ENCODE results near the gene NAA10. TPM values are rescaled to one million over a fixed set of nuclear protein-coding genes. Genes with fewer than 3 reads are reported as not detected.

The NAA10 gene
- total RNA-seq, 1 donor from 2014 or later, result 109 TPM

DNA sequence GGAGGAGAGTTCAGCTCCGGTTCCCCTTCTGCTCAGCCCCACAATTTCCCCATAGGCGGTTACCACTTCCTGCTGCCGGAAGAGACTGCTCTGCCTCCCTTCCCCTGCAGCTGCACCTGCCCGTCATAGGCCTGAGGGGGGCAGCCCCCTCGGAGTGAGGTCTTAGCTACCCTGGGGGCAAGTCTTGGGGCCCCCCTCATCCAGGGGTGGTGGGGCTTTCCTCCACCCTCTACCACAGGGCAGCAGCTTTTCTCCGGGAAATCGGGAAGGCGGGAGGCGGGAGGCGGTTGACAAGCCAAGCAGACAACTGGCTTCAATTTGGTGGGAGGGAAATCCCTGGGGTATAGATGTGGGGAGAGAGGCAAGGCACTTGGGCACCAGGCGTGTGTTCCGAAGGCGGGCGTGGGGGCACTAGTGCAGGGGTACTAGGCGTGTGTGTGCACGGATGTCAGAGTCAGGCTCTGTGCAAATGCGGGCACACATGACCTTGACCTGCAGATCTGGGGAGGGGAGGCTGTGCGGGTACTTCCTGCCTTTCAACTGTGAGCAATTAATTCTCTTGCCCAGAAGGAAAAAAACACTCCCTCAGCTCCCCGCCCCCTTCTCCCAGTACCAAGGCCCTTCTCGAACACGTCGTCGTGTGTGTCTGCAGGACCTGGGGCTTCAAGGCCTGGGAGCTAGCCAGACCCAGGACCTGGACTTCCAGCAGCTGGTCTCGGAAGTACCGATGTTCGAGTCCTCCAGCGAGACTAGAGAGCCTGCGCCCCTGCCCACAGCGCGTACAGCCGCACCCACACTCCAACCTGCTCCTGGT lies 7.8 kb downstream of the NAA10 start:
- CTCF ChIA-PET, result interaction anchor here (1.0 to 7.7 kb wide), 2 partner anchors 21 to 895 kb away, joined by 3 to 146 read pairs; partner anchors contain the start of gene RENBP
- peaks cover 18% of the 10 kb centered on the region for H3K36me3 Mint-ChIP-seq (ENCODE audit: low read depth)

DNA sequence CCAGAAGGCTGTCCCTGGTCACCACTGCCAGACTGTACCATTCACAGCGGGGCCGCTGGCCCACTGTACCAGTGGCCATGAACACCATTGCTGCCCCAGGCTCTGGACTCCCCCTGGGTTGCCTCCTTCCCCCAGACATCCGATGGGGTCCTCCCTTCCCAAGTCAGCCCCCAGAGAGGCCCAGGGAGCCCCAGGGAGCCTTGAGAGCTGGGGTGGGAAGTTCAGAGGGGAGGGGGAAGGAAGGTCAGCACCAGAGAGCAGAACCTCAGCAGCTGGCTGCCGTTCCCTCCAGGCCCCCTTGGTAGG lies 8.3 kb downstream of the NAA10 start:
- Mint-ChIP-seq H3K27ac (peak overlapping the region; percentile 96), H3K4me3 (peak overlapping the region; percentile 87), H3K9me3 (no peaks in the 10 kb centered on the region), H3K4me1 (peaks cover 55% of the 10 kb centered on the region), H3K27me3 (no peaks in the 10 kb centered on the region), H3K36me3 (ENCODE audit: low read depth) (peaks cover 12% of the 10 kb centered on the region)
- ATAC-seq (ENCODE audit: low read depth) (peak; percentile 1), DNase-seq (no peak)
- TF ChIP-seq, protein P1, sequence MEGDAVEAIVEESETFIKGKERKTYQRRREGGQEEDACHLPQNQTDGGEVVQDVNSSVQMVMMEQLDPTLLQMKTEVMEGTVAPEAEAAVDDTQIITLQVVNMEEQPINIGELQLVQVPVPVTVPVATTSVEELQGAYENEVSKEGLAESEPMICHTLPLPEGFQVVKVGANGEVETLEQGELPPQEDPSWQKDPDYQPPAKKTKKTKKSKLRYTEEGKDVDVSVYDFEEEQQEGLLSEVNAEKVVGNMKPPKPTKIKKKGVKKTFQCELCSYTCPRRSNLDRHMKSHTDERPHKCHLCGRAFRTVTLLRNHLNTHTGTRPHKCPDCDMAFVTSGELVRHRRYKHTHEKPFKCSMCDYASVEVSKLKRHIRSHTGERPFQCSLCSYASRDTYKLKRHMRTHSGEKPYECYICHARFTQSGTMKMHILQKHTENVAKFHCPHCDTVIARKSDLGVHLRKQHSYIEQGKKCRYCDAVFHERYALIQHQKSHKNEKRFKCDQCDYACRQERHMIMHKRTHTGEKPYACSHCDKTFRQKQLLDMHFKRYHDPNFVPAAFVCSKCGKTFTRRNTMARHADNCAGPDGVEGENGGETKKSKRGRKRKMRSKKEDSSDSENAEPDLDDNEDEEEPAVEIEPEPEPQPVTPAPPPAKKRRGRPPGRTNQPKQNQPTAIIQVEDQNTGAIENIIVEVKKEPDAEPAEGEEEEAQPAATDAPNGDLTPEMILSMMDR (IDR thresholded peaks at IDR 0.05), result no peak
- intact Hi-C loops (cut with micrococcal nuclease), result loop anchor here (1.0 to 5.0 kb wide), 5 partner anchors 109 to 453 kb away; partner anchors contain the start of genes CCNQ, EMD and MECP2
- ChIA-PET CTCF (interaction anchor here (1.0 to 7.7 kb wide), 2 partner anchors 22 to 894 kb away, joined by 3 to 146 read pairs; partner anchors contain the start of gene RENBP), POLR2A (interaction anchor here (0.7 to 10.3 kb wide), 20 partner anchors 15 to 621 kb away, joined by 3 to 305 read pairs (median 6); partner anchors contain the start of genes AVPR2, BCAP31, G6PD and HCFC1)

More for the DNA sequence above, 7.8 kb downstream of the NAA10 start:
- TF ChIP-seq, protein P1 (IDR thresholded peaks at IDR 0.05), result no peak
- Mint-ChIP-seq H3K9me3 (no peaks in the 10 kb centered on the region), H3K27ac (peak overlapping the region; percentile 96), H3K4me1 (peaks cover 54% of the 10 kb centered on the region), H3K27me3 (no peaks in the 10 kb centered on the region), H3K4me3 (peak overlapping the region; percentile 87)
- intact Hi-C loops (cut with micrococcal nuclease), result loop anchor here (1.0 to 5.0 kb wide), 6 partner anchors 8 to 452 kb away; partner anchors contain the start of genes CCNQ, EMD, MECP2 and NAA10
- ATAC-seq (ENCODE audit: low read depth) (peak; percentile 48), DNase-seq (peak; percentile 64)
- POLR2A ChIA-PET, result interaction anchor here (0.5 to 10.3 kb wide), 23 partner anchors 16 to 748 kb away, joined by 3 to 305 read pairs (median 5); partner anchors contain the start of genes AVPR2, BCAP31, G6PD and HCFC1

DNA sequence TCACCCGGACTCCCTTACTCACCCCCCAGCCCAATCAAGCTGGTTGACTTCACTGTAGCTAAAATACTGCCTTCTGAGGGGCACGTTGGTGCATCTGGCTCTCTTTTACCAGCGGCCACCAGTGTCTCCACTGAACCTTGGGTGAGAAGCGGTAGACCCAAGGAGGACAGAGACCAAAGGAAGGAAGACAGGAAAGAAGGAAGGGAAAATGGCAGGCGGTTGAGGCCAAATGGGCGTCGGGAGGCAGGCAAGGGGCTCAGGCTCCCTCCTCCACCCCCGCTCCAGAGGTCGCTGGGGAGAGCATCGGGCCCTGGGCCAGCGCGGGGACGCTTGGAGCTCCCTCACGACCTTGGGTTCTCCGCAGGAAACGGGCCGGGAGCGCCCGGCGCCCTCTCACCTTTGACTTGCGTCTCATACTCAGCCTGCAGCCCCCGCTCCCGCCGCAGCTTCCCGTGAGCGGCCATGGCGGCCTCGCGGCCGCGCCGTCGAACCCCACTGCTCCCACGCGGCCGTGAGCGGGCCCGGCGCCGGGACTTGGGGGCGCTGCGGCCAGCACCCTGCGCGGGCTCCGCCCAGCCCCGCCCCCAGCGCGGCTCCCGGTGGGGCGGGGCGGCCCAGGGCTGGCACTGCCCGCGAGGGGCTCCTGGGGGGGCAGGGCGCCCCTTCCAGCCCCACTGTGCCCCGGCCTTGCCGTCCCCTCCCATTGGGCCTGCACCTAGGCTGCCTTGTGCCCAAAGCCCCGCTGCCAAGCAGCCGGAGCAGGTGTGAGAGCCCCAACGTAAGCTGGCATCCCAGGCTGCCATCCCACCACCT lies 8.9 kb downstream of the NAA10 start, which contains the start of gene ARHGAP4:
ARHGAP4 (minus strand) TSS at position 526 of the 813 bp plus-strand sequence; CDS start at position 464, 62 bp downstream.
- POLR2A ChIA-PET, result interaction anchor here (0.7 to 10.3 kb wide), 28 partner anchors 15 to 621 kb away, joined by 3 to 305 read pairs (median 4); partner anchors contain the start of genes AVPR2, BCAP31, FLNA and G6PD
- intact Hi-C loops (cut with micrococcal nuclease), result loop anchor here (1.0 to 5.0 kb wide), 6 partner anchors 25 to 453 kb away; partner anchors contain the start of genes CCNQ, EMD and MECP2
- CTCF ChIA-PET, result interaction anchor here (0.8 to 7.7 kb wide), 3 partner anchors 22 to 894 kb away, joined by 3 to 146 read pairs (median 3); partner anchors contain the start of gene RENBP
- Mint-ChIP-seq H3K4me3 (peak within 1 kb of the TSS; percentile 92), H3K36me3 (ENCODE audit: low read depth) (peaks cover 9% of the 10 kb centered on the region), H3K27ac (peak within 1 kb of the TSS; percentile 97), H3K9me3 (no peaks in the 10 kb centered on the region), H3K27me3 (no peaks in the 10 kb centered on the region), H3K4me1 (peaks cover 55% of the 10 kb centered on the region)
- DNase-seq (peak; percentile 48), ATAC-seq (ENCODE audit: low read depth) (peak; percentile 4)
- TF ChIP-seq, protein P1 (IDR thresholded peaks at IDR 0.05), result no peak

DNA sequence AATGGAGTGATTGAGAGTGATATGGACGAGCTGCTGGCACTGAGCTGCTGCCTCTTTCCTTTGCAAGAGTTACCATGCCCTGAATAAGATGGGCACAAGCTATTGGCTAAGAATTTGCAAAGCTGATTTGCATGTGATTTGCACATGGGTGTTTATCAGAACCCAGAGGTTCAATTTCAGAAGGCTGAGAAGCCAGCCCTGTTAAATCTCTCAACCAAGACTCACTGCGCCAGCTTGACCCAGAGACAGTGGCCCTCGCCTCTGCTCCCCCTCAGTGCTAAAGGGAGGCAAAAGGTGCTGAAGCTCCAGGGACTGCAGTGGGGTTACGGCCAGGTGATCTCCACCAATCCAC lies 9.5 kb downstream of the NAA10 start:
- DNase-seq (no peak), ATAC-seq (ENCODE audit: low read depth) (no peak)
- ChIA-PET POLR2A (interaction anchor here (0.7 to 10.3 kb wide), 20 partner anchors 15 to 472 kb away, joined by 3 to 305 read pairs (median 4); partner anchors contain the start of genes AVPR2, FLNA, HCFC1 and IDH3G), CTCF (interaction anchor here (0.8 to 7.7 kb wide), 2 partner anchors 23 to 146 kb away, joined by 3 to 146 read pairs; partner anchors contain the start of gene RENBP)
- Mint-ChIP-seq H3K36me3 (ENCODE audit: low read depth) (peaks cover 7% of the 10 kb centered on the region), H3K27me3 (no peaks in the 10 kb centered on the region), H3K9me3 (no peaks in the 10 kb centered on the region), H3K4me3 (peak overlapping the region; percentile 92), H3K4me1 (peaks cover 52% of the 10 kb centered on the region), H3K27ac (peak overlapping the region; percentile 97)
- intact Hi-C loops (cut with micrococcal nuclease), result loop anchor here (2.0 to 5.0 kb wide), 3 partner anchors 25 to 328 kb away; partner anchors contain the start of gene CCNQ
- TF ChIP-seq, protein P1 (IDR thresholded peaks at IDR 0.05), result no peak
